IMR-90 (cell line): ENCODE results near the gene TRIM43B. TPM values are rescaled to one million over a fixed set of nuclear protein-coding genes. Genes with fewer than 3 reads are reported as not detected.
A peak's percentile ranks its signal among the peaks of the same experiment; 100 is the strongest.

Experiments
- ATAC-seq: fragments of 200-7000 bp; cut with Tn5 transposase; 2 replicates; pipeline ENCODE4 v1.9.1; 2020; ENCODE audit warnings: low read depth, mild to moderate bottlenecking, moderate library complexity
- BruUV-seq: library from RNA; stranded (reverse); fragments of 400-500 nt; replicated peaks from 2 replicates; lab custom pipeline; 2021; lab: Mats Ljungman, UMichigan
- CTCF ChIA-PET: fragments of 300-600 bp; formaldehyde crosslinking; extraction: SDS; loops from one replicate; lab custom pipeline; 2021; ENCODE audit warnings: antibody characterized with exemption; lab: Yijun Ruan, JAX
- POLR2A ChIA-PET: fragments of 300-600 bp; sonication (Branson Sonifier 250); formaldehyde crosslinking; loops from one replicate; lab custom pipeline; 2022; ENCODE audit warnings: antibody characterized with exemption; ENCODE audit not compliant: unreplicated experiment; lab: Charles Lee
- DNase-seq: peaks from one replicate; pipeline ENCODE4 v3.0.0; 2013
- H2AFZ ChIP-seq: replicated peaks from 2 replicates; pipeline ENCODE3; 2013; ENCODE audit warnings: low read length, mild to moderate bottlenecking; ENCODE audit not compliant: poor library complexity
- H2AK5ac ChIP-seq: 2 replicates; pipeline ENCODE4 v1.6.1; 2013; ENCODE audit warnings: low read depth, low read length, inconsistent platforms
- H2AK9ac ChIP-seq: replicated peaks from 2 replicates; pipeline ENCODE3; 2013; ENCODE audit warnings: mild to moderate bottlenecking, low read depth, low read length, moderate library complexity; ENCODE audit not compliant: poor library complexity
- H2BK120ac ChIP-seq: 2 replicates; pipeline ENCODE4 v1.6.1; 2013; ENCODE audit warnings: low read depth, low read length, inconsistent platforms
- H2BK15ac ChIP-seq: 3 replicates; pipeline ENCODE4 v1.6.1; 2013; ENCODE audit warnings: low read depth, low read length, inconsistent platforms
- H2BK20ac ChIP-seq: 2 replicates; pipeline ENCODE4 v1.6.1; 2013; ENCODE audit warnings: low read depth, mild to moderate bottlenecking, inconsistent platforms, low read length, moderate library complexity
- H2BK5ac ChIP-seq: 2 replicates; pipeline ENCODE4 v1.6.1; 2013; ENCODE audit warnings: mild to moderate bottlenecking, low read depth, low read length, inconsistent platforms; ENCODE audit not compliant: poor library complexity, severe bottlenecking
- H3K14ac ChIP-seq: replicated peaks from 2 replicates; pipeline ENCODE4 v1.6.1; 2013; ENCODE audit warnings: low read depth, low read length, inconsistent platforms
- H3K18ac ChIP-seq: 2 replicates; pipeline ENCODE4 v1.6.1; 2013; ENCODE audit warnings: low read depth, low read length, control low read depth
- H3K23ac ChIP-seq: 2 replicates; pipeline ENCODE4 v1.6.1; 2013; ENCODE audit warnings: low read depth, low read length, inconsistent platforms
- H3K27ac ChIP-seq: 2 replicates; pipeline ENCODE4 v1.5.1; 2013; ENCODE audit warnings: mild to moderate bottlenecking, control low read depth, low read length; ENCODE audit not compliant: insufficient read depth
- H3K27me3 ChIP-seq: 2 replicates; pipeline ENCODE4 v1.6.1; 2013; ENCODE audit warnings: low read length; ENCODE audit not compliant: control insufficient read depth, insufficient read depth
- H3K36me3 ChIP-seq: 2 replicates; pipeline ENCODE4 v1.6.1; 2013; ENCODE audit warnings: low read length, mixed read lengths; ENCODE audit not compliant: control insufficient read depth, insufficient read depth
- H3K4ac ChIP-seq: 2 replicates; pipeline ENCODE4 v1.6.1; 2013; ENCODE audit warnings: low read depth, low read length, inconsistent platforms
- H3K4me1 ChIP-seq: 2 replicates; pipeline ENCODE4 v1.6.1; 2013; ENCODE audit warnings: low read length, mixed read lengths; ENCODE audit not compliant: control insufficient read depth, insufficient read depth
- H3K4me2 ChIP-seq: 2 replicates; pipeline ENCODE4 v1.6.1; 2013; ENCODE audit warnings: low read depth, mild to moderate bottlenecking, control low read depth, low read length, moderate library complexity
- H3K4me3 ChIP-seq: 2 replicates; pipeline ENCODE4 v1.5.1; 2013; ENCODE audit warnings: low read depth, mild to moderate bottlenecking, control low read depth, low read length, moderate library complexity; ENCODE audit not compliant: insufficient read depth
- H3K56ac ChIP-seq: 2 replicates; pipeline ENCODE4 v1.6.1; 2013; ENCODE audit warnings: low read length, inconsistent platforms; ENCODE audit not compliant: insufficient read depth; ENCODE audit errors: extremely low read depth
- H3K79me1 ChIP-seq, 2 experiments: 2 replicates each; pipeline ENCODE4 v1.6.1; 2013; ENCODE audit warnings: low read length in 2 of 2, inconsistent platforms in 1 of 2, low read depth in 1 of 2
- H3K9ac ChIP-seq: 2 replicates; pipeline ENCODE4 v1.6.1; 2013; ENCODE audit warnings: low read depth, low read length, control low read depth
- H3K9me1 ChIP-seq: 2 replicates; pipeline ENCODE4 v1.6.1; 2013; ENCODE audit warnings: low read length, inconsistent platforms; ENCODE audit not compliant: insufficient read depth
- H3K9me3 ChIP-seq: 2 replicates; pipeline ENCODE4 v1.6.1; 2013; ENCODE audit warnings: low read length; ENCODE audit not compliant: control insufficient read depth, insufficient read depth
- H4K20me1 ChIP-seq: 2 replicates; pipeline ENCODE4 v1.6.1; 2013; ENCODE audit warnings: low read length, inconsistent platforms; ENCODE audit not compliant: insufficient read depth
- H4K5ac ChIP-seq: 2 replicates; pipeline ENCODE4 v1.6.1; 2013; ENCODE audit warnings: mild to moderate bottlenecking, low read depth, low read length, control low read depth
- H4K8ac ChIP-seq, 2 experiments: 2 replicates each; pipeline ENCODE4 v1.6.1; 2013; ENCODE audit warnings: low read depth in 2 of 2, low read length in 2 of 2, control low read depth in 1 of 2, inconsistent platforms in 1 of 2
- H4K91ac ChIP-seq: 2 replicates; pipeline ENCODE4 v1.6.1; 2013; ENCODE audit warnings: low read depth, low read length, inconsistent platforms; ENCODE audit not compliant: insufficient read depth
- BHLHE40 ChIP-seq: fragments of 150-350 bp; IDR thresholded peaks from 2 replicates; pipeline ENCODE4 v1.6.1; 2016; ENCODE audit warnings: mild to moderate bottlenecking, low read depth, low read length
- CEBPB ChIP-seq: IDR thresholded peaks from 2 replicates; pipeline ENCODE4 v1.6.1; 2012; ENCODE audit warnings: low read depth, low read length, improper control_type of control experiment
- CHD1 ChIP-seq: IDR thresholded peaks from 2 replicates; pipeline ENCODE4 v1.6.1; 2012; ENCODE audit warnings: low read depth, low read length, improper control_type of control experiment
- ELK1 ChIP-seq: fragments of 150-350 bp; IDR thresholded peaks from 2 replicates; pipeline ENCODE4 v1.6.1; 2016; ENCODE audit warnings: low read depth, mild to moderate bottlenecking, low read length, moderate library complexity, borderline replicate concordance
- FOS ChIP-seq: fragments of 150-350 bp; IDR thresholded peaks from 2 replicates; pipeline ENCODE4 v1.6.1; 2016; ENCODE audit warnings: low read depth, low read length
- MAFK ChIP-seq: IDR thresholded peaks from 2 replicates; pipeline ENCODE4 v1.6.1; 2012; ENCODE audit warnings: low read depth, low read length, improper control_type of control experiment
- MAZ ChIP-seq: IDR thresholded peaks from 2 replicates; pipeline ENCODE4 v1.6.1; 2012; ENCODE audit warnings: low read depth, mild to moderate bottlenecking, low read length, improper control_type of control experiment, moderate library complexity, borderline replicate concordance
- MXI1 ChIP-seq: IDR thresholded peaks from 2 replicates; pipeline ENCODE4 v1.6.1; 2012; ENCODE audit warnings: low read depth, mild to moderate bottlenecking, low read length, moderate library complexity, borderline replicate concordance
- NFE2L2 ChIP-seq: fragments of 150-350 bp; IDR thresholded peaks from 2 replicates; pipeline ENCODE4 v1.6.1; 2016; ENCODE audit warnings: low read depth, mild to moderate bottlenecking, low read length
- POLR2A ChIP-seq: IDR thresholded peaks from 2 replicates; pipeline ENCODE4 v1.6.1; 2012; ENCODE audit warnings: mild to moderate bottlenecking, low read depth, low read length
- RAD21 ChIP-seq: IDR thresholded peaks from 2 replicates; pipeline ENCODE4 v1.6.1; 2012; ENCODE audit warnings: low read length, improper control_type of control experiment
- RCOR1 ChIP-seq: IDR thresholded peaks from 2 replicates; pipeline ENCODE4 v1.6.1; 2012; ENCODE audit warnings: mild to moderate bottlenecking, low read length, improper control_type of control experiment; ENCODE audit not compliant: insufficient replicate concordance
- RFX5 ChIP-seq: IDR thresholded peaks from 2 replicates; pipeline ENCODE4 v1.8.0; 2012; ENCODE audit warnings: low read depth, mild to moderate bottlenecking, low read length, moderate library complexity
- SMC3 ChIP-seq: fragments of 150-350 bp; IDR thresholded peaks from 2 replicates; pipeline ENCODE4 v1.6.1; 2016; ENCODE audit warnings: low read depth, mild to moderate bottlenecking, antibody characterized with exemption, low read length, moderate library complexity
- WGBS, 2 experiments: methylation state at CpG; one replicate each; pipeline versions ENCODE4 v1.1.5 to v1.1.7; 2013; ENCODE audit warnings: missing lambda C conversion rate in 2 of 2; ENCODE audit not compliant: insufficient read length in 1 of 2; ENCODE audit errors: extremely low coverage in 2 of 2; 5-methylcytosine and 5-hydroxymethylcytosine counted together
- dilution Hi-C: fragments of 300-500 bp; cut with HindIII; formaldehyde crosslinking; loops from one replicate; pipeline ENCODE4 v1.14.3; 2018; ENCODE audit warnings: low sequenced_read_pairs; ENCODE audit not compliant: unreplicated experiment
- in situ Hi-C: fragments of 300-500 bp; cut with MboI; formaldehyde crosslinking; loops from 3 replicates; pipeline ENCODE4 v1.14.3; 2019; ENCODE audit warnings: low sequenced_read_pairs, inconsistent platforms, mixed read lengths
- intact Hi-C: fragments of 100-400 bp; cut with micrococcal nuclease; formaldehyde crosslinking; loops from 2 replicates; pipeline ENCODE4 v1.10.0; 2022
- polyA plus RNA-seq, 3 experiments: library from polyadenylated mRNA; depleted of rRNA; stranded (reverse); fragments of >200 nt; gene quantifications; 2 replicates each; pipeline ENCODE4 v1.2.3, GENCODE V29; 2012; ENCODE audit warnings: low replicate concordance in 1 of 3
- total RNA-seq: library from RNA; depleted of rRNA; stranded (reverse); fragments of >200 nt; gene quantifications from 2 replicates; pipeline ENCODE4 v1.2.3, GENCODE V29; 2012
- TF ChIP-seq, protein P1 (sequence below): fragments of 150-350 bp; IDR thresholded peaks from 2 replicates; pipeline ENCODE4 v1.6.1; 2017; ENCODE audit warnings: mild to moderate bottlenecking, antibody characterized with exemption, low read length, low read depth
- TF ChIP-seq, protein P2 (sequence below): conservative IDR thresholded peaks from 2 replicates; pipeline ENCODE4 v1.5.1; 2012; ENCODE audit warnings: mild to moderate bottlenecking, low read depth, low read length, improper control_type of control experiment

Gene TRIM43B
- total and polyA plus RNA-seq, 2 of the 4 experiments (the other 2 are of a cell fraction) = not detected

GRCh38 chr2:95530734-95531133, 46.2 kb upstream of the TRIM43B start:
- no peak overlapping the region for H2BK120ac ChIP-seq
- CTCF ChIA-PET = no interaction called here
- DNase-seq = peak; percentile 88

More at GRCh38 chr2:95530734-95531133, 46.2 kb upstream of the TRIM43B start:
- Histone ChIP-seq H3K9ac (no peak overlapping the region), H3K9me1 (peaks cover 24% of the 10 kb centered on the region), H3K27me3 (no peaks in the 10 kb centered on the region), H4K91ac (no peak overlapping the region), H2BK5ac (no peak overlapping the region), H3K36me3 (peaks cover 14% of the 10 kb centered on the region), H3K79me1 (peaks cover 13 to 49% of the 10 kb centered on the region in 2 experiments), H3K4me3 (no peak overlapping the region), H4K5ac (no peak overlapping the region), H3K18ac (no peak overlapping the region), H3K4me1 (peaks cover 7% of the 10 kb centered on the region), H3K9me3 (no peaks in the 10 kb centered on the region), H3K27ac (no peak overlapping the region), H2AK9ac (peak overlapping the region; percentile 5), H2BK15ac (no peak overlapping the region), H2AK5ac (no peak overlapping the region), H3K23ac (no peak overlapping the region), H4K8ac (no peak overlapping the region), H4K20me1 (peaks cover 15% of the 10 kb centered on the region), H3K4me2 (no peak overlapping the region; the same call in 1 of the 2 replicates), H3K4ac (no peak overlapping the region; the same call in 1 of the 2 replicates), H2AFZ (peak overlapping the region; percentile 9), H3K56ac (no peak overlapping the region), H3K14ac (no peak overlapping the region), H2BK20ac (no peak overlapping the region)
- in situ Hi-C loops = no loop called here
- POLR2A ChIA-PET = no interaction called here
- peak; percentile 21; the same call in 1 of the 2 replicates for TF ChIP-seq CEBPB
- TF ChIP-seq MAFK = peak; percentile 66
- TF ChIP-seq, protein P1, sequence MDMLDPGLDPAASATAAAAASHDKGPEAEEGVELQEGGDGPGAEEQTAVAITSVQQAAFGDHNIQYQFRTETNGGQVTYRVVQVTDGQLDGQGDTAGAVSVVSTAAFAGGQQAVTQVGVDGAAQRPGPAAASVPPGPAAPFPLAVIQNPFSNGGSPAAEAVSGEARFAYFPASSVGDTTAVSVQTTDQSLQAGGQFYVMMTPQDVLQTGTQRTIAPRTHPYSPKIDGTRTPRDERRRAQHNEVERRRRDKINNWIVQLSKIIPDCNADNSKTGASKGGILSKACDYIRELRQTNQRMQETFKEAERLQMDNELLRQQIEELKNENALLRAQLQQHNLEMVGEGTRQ = no peak
- TF ChIP-seq, protein P2, sequence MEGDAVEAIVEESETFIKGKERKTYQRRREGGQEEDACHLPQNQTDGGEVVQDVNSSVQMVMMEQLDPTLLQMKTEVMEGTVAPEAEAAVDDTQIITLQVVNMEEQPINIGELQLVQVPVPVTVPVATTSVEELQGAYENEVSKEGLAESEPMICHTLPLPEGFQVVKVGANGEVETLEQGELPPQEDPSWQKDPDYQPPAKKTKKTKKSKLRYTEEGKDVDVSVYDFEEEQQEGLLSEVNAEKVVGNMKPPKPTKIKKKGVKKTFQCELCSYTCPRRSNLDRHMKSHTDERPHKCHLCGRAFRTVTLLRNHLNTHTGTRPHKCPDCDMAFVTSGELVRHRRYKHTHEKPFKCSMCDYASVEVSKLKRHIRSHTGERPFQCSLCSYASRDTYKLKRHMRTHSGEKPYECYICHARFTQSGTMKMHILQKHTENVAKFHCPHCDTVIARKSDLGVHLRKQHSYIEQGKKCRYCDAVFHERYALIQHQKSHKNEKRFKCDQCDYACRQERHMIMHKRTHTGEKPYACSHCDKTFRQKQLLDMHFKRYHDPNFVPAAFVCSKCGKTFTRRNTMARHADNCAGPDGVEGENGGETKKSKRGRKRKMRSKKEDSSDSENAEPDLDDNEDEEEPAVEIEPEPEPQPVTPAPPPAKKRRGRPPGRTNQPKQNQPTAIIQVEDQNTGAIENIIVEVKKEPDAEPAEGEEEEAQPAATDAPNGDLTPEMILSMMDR = no peak
- peak; percentile 67 for TF ChIP-seq FOS
- no peak for TF ChIP-seq ELK1
- no peak for TF ChIP-seq SMC3
- no peak for TF ChIP-seq MXI1
- no peak for TF ChIP-seq CHD1
- TF ChIP-seq MAZ = no peak
- TF ChIP-seq RAD21 = no peak
- TF ChIP-seq RCOR1 = no peak
- no peak for TF ChIP-seq POLR2A
- TF ChIP-seq NFE2L2 = no peak
- TF ChIP-seq RFX5 = no peak
- TF ChIP-seq BHLHE40 = peak; percentile 69
- ATAC-seq = peak; percentile 64
- BruUV-seq = no TSS peak
- 43% methylated on average over 6 of the region's 9 CpGs; no CpG with 5 or more reads in 1 of the 2 experiments for WGBS, 2 experiments
- dilution Hi-C loops = no loop called here
- intact Hi-C loops = no loop called here
